Fibroblast of lung (primary cell): ENCODE results near the gene DNM3.

ENCODE experiments used
- EZH2 ChIP-seq: IDR thresholded peaks from 2 replicates; pipeline ENCODE4 v1.5.1; 2012; ENCODE audit warnings: low read length, control low read depth, mild to moderate bottlenecking; ENCODE audit errors: missing control alignments
- TF ChIP-seq, protein P1 (sequence below), 2 donors: IDR thresholded peaks in 1 of 2; conservative IDR thresholded peaks in 1 of 2; 1 replicate in 1 of 2; 2 replicates in 1 of 2; pipeline ENCODE4 v1.5.1; 2011 to 2012; ENCODE audit warnings: low read length in 2 of 2, control low read depth in 1 of 2, inconsistent platforms in 1 of 2, low read depth in 1 of 2, mild to moderate bottlenecking in 1 of 2

DNA sequence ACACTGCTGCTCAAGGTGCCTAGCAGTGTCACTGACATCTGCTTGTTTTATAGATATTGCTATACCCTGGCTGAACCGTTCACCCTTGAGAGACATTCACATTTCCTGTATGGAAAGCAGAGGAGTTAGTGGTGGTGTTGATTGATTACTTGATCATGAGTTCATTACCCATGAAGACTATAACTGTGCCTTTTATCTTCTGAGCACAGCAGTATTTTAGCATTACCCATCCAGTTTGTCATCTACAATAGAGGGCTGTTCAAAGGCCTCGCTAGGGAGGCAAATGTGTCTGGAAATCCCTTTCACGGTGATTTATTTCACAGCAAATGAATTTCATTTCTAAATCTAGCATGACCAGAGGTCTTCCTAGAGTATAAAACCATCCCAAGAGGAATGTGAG is 160.0 kb downstream of the DNM3 start:
- no peak for TF ChIP-seq EZH2
- TF ChIP-seq, protein P1, sequence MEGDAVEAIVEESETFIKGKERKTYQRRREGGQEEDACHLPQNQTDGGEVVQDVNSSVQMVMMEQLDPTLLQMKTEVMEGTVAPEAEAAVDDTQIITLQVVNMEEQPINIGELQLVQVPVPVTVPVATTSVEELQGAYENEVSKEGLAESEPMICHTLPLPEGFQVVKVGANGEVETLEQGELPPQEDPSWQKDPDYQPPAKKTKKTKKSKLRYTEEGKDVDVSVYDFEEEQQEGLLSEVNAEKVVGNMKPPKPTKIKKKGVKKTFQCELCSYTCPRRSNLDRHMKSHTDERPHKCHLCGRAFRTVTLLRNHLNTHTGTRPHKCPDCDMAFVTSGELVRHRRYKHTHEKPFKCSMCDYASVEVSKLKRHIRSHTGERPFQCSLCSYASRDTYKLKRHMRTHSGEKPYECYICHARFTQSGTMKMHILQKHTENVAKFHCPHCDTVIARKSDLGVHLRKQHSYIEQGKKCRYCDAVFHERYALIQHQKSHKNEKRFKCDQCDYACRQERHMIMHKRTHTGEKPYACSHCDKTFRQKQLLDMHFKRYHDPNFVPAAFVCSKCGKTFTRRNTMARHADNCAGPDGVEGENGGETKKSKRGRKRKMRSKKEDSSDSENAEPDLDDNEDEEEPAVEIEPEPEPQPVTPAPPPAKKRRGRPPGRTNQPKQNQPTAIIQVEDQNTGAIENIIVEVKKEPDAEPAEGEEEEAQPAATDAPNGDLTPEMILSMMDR (conservative IDR thresholded peaks at IDR 0.05 in 1 of 2, IDR thresholded peaks at IDR 0.05 in 1 of 2; ENCODE audit: low read depth in 1 of 2, low read length in 2 of 2): no peak
